VCaP (cell line): Measurements from ENCODE around the gene NRP1.

Source experiments
- H3K27ac ChIP-seq: fragments of 450-650 bp; 2 replicates; pipeline ENCODE4 v1.5.1; 2017
- CTCF ChIP-seq: fragments of 450-650 bp; conservative IDR thresholded peaks from 2 replicates; pipeline ENCODE4 v1.5.1; 2017; ENCODE audit warnings: mild to moderate bottlenecking, moderate library complexity

The NRP1 gene

GRCh38 chr10:33349268-33349667 lies 14.8 kb upstream of the NRP1 start:
- no peak for TF ChIP-seq CTCF

GRCh38 chr10:33347211-33347610 lies 12.7 kb upstream of the NRP1 start:
- no peak for TF ChIP-seq CTCF
- H3K27ac ChIP-seq, result no peak overlapping the region

More at GRCh38 chr10:33349268-33349667, 14.8 kb upstream of the NRP1 start:
- 0 out of 2 replicates have a peak overlapping the region, but pooled peaks have one; percentile 7 for H3K27ac ChIP-seq

- no peak overlapping the region for H3K27ac ChIP-seq
- no peak for TF ChIP-seq CTCF
Measured at GRCh38 chr10:33345236-33345635, 10.8 kb upstream of the NRP1 start.

- no peak for TF ChIP-seq CTCF
- no peak overlapping the region for H3K27ac ChIP-seq
Measured at GRCh38 chr10:33344676-33345075, 10.2 kb upstream of the NRP1 start.

- TF ChIP-seq CTCF, result no peak
- peak overlapping the region; percentile 62 for H3K27ac ChIP-seq
Measured at GRCh38 chr10:33341637-33342036, 7.2 kb upstream of the NRP1 start.

GRCh38 chr10:33337326-33337957 lies 3.0 kb upstream of the NRP1 start:
- TF ChIP-seq CTCF, result no peak; the same call in 1 of the 2 replicates
- peak overlapping the region; percentile 96 for H3K27ac ChIP-seq

- TF ChIP-seq CTCF, result no peak
- H3K27ac ChIP-seq, result peak overlapping the region; percentile 96
Measured at GRCh38 chr10:33336582-33337325, 2.3 kb upstream of the NRP1 start.
